Measurements from ENCODE around the gene PTPRD.

GRCh38 chr9:8297047-8297446 lies 2315.8 kb downstream of the PTPRD start:
- TF ChIP-seq CTCF (IDR thresholded peaks at IDR 0.05 in 2 of 3, conservative IDR thresholded peaks at IDR 0.05 in 1 of 3; ENCODE audit: insufficient read depth in 2 of 3, low read depth in 1 of 3, low read length in 3 of 3) (no peak), BRF1 (IDR thresholded peaks at IDR 0.05; ENCODE audit: borderline replicate concordance, extremely low read depth, insufficient read length) (no peak)
